GM13977 (cell line): Measurements from ENCODE around the gene GRHPR.

Source experiments
- DNase-seq: peaks from one replicate; pipeline ENCODE4 v3.0.0; 2012; ENCODE audit warnings: low spot score
- in situ Hi-C: fragments of 300-500 bp; cut with MboI; formaldehyde crosslinking; loops from one replicate; pipeline ENCODE4 v1.12.0; 2022; ENCODE audit warnings: low sequenced_read_pairs, low pct_unique_long_range_greater_than_20kb, mixed read lengths, inconsistent platforms; ENCODE audit not compliant: unreplicated experiment
- TF ChIP-seq, protein P1 (sequence below): IDR thresholded peaks from 2 replicates; pipeline ENCODE4 v1.5.1; 2012; ENCODE audit warnings: mild to moderate bottlenecking, control low read depth; ENCODE audit not compliant: insufficient read depth; ENCODE audit errors: extremely low read depth, missing control alignments

Gene GRHPR

GRCh38 chr9:37379835-37380234 lies 42.7 kb upstream of the GRHPR start:
- TF ChIP-seq, protein P1, sequence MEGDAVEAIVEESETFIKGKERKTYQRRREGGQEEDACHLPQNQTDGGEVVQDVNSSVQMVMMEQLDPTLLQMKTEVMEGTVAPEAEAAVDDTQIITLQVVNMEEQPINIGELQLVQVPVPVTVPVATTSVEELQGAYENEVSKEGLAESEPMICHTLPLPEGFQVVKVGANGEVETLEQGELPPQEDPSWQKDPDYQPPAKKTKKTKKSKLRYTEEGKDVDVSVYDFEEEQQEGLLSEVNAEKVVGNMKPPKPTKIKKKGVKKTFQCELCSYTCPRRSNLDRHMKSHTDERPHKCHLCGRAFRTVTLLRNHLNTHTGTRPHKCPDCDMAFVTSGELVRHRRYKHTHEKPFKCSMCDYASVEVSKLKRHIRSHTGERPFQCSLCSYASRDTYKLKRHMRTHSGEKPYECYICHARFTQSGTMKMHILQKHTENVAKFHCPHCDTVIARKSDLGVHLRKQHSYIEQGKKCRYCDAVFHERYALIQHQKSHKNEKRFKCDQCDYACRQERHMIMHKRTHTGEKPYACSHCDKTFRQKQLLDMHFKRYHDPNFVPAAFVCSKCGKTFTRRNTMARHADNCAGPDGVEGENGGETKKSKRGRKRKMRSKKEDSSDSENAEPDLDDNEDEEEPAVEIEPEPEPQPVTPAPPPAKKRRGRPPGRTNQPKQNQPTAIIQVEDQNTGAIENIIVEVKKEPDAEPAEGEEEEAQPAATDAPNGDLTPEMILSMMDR: no peak
- in situ Hi-C loops: no loop called here
- no peak for DNase-seq

DNA sequence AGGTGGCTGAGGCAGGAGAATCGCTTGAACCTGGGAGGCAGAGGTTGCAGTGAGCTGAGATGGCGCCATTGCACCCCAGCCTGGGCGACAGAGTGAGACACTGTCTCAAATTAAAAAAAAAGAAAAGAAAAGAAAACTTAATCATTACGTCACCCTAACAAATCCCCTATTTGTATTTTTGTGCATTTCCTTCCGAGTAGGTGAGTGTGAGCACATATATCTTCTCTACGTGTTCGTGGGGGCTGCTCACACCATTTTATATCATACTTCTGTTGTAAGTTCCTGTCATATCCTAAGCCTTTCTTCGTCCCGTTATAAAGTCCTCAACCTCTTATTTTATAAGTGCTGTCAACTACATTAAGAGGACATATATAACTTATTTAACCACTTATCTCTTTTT lies 41.9 kb upstream of the GRHPR start:
- DNase-seq: no peak
- TF ChIP-seq, protein P1: peak; percentile 13
- in situ Hi-C loops: no loop called here

GRCh38 chr9:37381094-37381741 lies 41.3 kb upstream of the GRHPR start:
- TF ChIP-seq, protein P1: no peak
- DNase-seq: no peak
- in situ Hi-C loops: no loop called here

- DNase-seq: peak; percentile 44
- in situ Hi-C loops: no loop called here
- TF ChIP-seq, protein P1: no peak
Observed at GRCh38 chr9:37382161-37382981, 40.1 kb upstream of the GRHPR start.

- in situ Hi-C loops: no loop called here
- TF ChIP-seq, protein P1: no peak
- no peak for DNase-seq
Observed at GRCh38 chr9:37382982-37383357, 39.5 kb upstream of the GRHPR start.

DNA sequence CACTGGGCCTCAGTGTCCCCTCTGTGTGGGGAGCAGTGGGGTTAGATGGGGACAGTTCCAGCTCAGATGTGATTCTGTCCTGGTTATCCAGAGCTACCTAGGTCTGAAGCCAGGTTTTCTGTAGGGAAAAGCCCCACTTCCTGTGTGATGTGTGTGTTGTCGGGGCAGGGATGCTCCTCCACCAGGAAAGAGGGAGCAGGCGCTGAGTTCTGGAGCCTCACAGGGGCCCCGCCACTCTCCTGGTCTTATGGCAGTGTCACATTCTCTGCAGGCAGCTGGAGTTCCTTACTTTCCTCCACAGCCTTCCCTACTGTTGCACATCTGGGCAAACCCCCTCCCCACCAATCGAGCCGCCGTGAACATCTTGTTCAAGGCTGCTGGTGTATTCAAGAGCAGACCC lies 39.1 kb upstream of the GRHPR start:
- in situ Hi-C loops: no loop called here
- DNase-seq: no peak
- TF ChIP-seq, protein P1: no peak
